OCI-M2 (cell line): ENCODE data around the gene ME3.
"Not testable (repeated sequence)": the region's sequence is repeated elsewhere in the genome, so short reads cannot be mapped to it uniquely, and the experiment has no call there.

ENCODE experiments used
- DNase-seq: peaks from one replicate; lab custom pipeline; 2025; ENCODE audit not compliant: unreplicated experiment; lab: John Stamatoyannopoulos, UW

Gene ME3

DNA sequence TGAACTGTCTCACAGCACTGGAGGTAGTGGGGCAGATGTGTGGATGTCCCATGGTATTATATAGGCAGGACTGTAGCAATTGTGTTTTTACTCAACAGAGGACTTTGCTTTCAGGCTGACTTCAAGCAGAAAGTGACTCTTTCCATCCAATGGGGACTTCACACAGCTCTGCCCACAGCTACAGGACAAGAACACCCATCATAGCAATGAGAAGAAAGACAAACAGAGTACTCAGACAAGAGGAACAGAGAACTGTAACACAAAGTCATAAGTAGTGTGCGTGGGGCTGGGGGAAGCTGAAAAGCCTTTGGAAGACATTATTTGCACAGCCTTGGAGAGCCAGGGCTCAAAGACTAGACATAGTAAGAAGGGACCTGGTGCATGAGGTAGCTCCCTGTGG is 227.4 kb downstream of the ME3 start:
- no peak for DNase-seq

DNA sequence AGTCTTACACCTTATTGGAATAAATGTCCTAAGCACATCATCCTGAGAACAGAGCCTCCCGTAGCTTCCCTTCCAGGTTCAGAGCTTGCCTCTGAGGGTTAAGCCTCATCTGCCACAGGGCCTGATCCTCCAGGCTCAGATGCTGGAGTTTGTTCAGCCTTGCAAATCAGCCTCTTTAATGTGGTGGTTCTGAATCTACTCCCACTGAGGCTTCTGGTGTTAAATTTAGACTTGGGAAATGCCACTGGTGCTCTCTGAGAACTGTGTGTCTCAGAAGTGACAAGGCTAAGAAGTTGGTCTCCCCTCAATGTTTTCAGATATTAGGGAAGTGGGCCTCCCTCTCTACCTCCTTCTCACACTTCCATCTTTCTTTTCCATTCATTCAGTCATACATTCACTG is 229.0 kb downstream of the ME3 start:
- no peak for DNase-seq

DNA sequence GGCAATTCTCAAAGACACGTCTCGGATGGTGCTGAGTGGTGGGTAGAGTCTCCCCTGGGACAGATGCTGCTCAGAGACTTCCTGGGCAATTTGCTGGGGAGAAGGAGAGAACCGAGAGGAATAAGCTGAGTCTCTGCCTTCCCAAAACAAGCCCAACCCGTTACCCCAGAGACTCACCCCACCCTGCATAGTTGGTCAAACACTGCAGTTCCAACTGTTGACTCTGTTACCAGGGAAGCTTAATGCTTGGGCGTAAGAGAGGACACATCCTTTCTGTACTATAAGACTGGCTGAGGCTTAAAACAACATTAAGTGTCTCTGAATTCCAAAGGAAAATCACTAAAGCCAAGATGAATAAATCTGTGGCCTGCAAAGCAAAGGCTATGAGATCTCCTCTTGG is 229.6 kb downstream of the ME3 start:
- DNase-seq: no peak

DNA sequence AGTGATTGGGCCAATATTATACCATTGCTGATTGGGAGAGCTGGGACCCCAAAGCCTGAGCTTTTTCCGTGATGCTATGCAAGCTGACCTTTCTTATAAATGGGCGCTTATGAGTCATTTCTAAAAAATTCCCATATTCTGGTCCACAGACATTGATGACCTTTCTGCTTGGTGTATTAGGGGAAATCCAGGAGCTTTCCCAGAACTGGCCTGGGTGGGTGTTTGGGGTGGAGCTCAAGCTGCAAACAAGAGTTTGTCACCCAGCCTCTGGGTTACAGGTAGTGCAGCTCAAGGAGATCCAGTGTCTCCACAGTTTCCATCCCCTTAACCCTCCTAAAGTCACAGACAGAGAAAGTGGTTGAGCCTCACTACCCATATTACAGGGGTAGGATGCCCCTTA is 230.0 kb downstream of the ME3 start:
- DNase-seq: no peak

DNA sequence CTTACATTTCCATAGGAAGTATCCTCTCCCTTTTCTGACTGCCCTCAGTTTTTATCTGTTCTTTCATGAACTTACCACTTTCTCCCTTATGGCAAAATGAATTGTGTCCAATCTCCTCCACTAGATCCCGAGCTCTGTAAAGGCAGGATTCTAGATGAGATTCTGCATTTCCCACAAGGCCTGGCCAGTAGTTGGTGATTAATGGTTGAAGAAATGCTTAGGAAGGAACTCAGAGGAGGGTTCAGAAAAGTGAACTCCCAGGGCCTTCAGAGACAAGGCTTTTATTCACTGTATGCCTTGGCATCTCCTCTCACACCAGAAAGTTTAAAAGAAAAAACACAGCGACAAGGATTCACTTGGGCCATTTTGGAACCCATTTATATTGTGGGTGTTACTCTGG is 231.6 kb downstream of the ME3 start:
- DNase-seq: no peak

DNA sequence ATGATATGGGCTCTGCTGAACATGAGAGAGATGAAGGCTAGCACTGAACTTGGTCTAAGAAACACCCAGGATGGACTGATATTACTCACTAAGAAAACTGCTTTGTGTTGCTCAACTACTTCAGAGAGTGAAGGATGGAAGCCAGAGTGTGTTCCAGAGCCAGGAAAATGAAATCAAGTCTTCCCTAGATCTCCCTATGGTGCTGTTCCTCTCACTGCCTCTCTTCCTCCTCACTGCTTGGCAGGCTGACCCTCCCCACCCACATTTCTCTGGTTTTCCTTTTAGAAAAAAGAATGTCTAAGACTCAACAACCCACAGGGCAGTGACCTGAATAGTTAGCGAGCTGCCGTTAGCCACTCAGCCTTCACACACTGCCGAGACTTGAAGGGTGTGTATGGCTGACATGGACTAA is 232.1 kb downstream of the ME3 start:
- DNase-seq: no peak

DNA sequence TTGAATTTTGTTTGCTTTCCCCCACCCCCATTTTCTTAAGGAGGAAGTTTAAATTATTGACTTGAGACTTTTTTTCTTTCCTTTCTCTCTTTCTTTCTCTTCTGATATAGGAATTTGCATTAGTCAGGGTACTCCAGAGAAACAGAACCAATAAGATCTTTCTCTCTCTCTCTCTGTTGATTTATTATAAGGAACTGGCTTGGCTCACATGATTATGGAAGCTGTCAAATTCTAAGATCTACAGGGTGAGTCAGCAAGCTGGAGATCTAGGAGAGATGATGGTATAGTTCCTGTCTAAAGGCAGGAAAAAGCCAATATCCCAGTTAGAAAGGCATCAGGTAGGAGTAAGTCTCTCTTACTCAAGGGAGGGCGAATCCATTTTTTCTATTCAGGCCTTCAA is 233.7 kb downstream of the ME3 start:
- no peak for DNase-seq

DNA sequence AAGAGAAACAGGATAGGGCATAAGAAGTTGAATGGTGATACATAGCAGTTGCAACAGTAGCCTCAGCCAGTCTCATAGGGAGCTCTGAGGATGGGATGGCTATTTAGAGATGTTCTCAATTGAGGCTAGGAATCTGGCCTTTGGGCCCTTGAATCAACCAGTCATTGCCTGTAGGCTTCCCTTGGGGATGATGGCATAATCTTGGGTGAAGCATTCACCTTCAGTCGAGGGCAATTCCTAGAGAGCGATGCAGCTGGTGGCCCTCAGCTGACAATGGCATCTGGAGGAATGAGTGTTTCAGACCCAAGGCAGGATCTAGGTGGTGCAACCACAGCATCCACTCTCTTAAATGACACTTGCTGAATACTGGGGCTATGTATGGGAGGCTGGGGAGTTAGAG is 236.7 kb downstream of the ME3 start:
- DNase-seq: no peak

DNA sequence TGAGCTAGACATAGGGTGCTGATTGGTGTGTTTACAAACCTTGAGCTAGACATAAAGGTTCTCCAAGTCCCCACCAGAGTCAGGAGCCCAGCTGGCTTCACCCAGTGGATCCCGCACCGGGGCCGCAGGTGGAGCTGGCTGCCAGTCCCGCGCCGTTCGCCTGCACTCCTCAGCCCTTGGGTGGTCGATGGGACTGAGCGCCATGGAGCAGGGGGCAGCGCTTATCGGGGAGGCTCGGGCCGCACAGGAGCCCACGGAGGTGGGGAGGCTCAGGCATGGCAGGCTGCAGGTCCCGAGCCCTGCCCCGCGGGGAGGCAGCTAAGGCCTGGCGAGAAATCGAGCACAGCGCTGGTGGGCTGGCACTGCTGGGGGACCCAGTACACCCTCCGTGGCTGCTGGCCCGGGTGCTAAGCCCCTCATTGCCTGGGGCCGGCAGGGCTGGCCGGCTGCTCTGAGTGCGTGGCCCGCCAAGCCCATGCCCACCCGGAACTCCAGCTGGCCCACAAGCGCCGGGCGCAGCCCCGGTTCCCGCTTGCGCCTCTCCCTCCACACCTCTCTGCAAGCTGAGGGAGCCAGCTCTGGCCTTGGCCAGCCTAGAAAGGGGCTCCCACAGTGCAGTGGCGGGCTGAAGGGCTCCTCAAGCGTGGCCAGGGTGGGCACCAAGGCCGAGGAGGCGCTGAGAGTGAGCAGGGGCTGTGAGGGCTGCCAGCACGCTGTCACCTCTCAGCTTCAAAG is 238.9 kb downstream of the ME3 start:
- not testable (repeated sequence) for DNase-seq

DNA sequence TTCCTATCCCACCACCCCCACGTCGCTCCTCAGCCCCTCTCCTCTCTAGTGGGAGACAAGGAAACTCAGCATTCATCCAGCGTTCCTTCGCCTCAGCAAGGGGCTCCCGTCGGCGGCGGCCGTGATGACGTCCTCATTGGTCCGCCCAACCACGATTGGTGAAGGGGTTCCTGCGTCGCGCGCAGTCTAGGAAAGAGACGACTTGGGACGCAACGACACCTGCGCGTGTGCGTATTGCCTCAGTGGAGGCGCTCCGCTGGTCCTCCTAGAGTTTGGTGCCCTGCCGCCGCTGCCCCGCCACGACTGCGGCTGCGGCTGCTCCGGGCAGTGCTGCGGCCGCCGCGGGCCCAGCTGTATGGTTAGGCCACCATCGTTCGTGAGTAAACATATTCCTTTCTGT is 241.2 kb downstream of the ME3 start:
- no peak for DNase-seq

DNA sequence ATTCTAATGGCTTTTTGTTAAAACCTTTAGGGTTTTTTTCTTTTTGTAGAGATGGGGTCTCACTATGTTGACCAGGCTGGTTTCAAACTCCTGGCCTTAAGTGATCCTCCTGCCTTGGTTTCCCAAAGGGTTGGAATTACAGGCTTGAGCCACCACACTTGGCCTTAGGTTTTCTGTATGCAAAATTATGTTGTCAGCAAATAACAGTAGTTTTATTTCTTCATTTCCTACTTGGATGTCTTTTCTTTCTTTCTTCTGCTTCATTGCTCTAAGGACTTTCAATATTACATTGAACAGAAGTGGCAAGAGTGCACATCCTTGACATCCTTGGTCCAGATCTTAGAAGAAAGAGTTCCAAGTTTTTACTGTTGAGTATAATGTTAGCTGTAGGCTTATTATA is 245.0 kb downstream of the ME3 start:
- no peak for DNase-seq

DNA sequence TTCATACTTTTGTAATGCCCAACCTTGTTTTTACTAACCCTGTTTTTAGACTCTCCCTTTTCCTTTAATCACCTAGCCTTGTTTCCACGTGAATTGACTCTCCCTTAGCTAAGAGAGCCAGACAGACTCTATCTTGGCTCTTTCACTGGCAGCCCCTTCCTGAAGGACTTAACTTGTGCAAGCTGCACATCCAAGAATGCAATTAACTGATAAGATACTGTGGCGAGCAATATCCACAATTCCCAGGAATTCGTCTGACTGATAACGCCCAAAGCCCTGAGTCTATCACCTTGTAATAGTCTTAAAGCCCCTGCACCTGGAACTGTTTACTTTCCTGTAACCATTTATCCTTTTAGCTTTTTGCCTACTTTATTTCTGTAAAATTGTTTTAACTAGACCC is 248.9 kb downstream of the ME3 start:
- DNase-seq: not testable (repeated sequence)

DNA sequence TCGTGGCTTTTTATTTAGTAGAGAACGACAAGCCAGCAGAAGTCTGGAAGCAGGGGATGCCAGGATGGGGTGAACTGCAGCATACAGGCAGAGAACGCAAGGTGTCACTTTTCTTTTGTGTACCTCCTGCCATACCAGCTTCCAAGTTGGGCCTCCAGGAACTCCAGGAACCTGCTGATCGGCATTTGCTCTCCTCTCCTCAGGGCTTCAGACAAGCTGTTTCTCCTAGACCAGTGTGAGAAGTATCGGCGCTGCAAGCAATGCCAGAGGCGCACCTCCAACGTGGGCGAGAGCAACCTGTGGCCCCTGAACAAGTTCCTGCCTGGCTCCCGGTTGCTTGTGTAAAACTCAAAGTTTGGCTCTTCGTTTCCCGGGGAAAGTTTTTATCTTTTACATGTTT is 250.0 kb downstream of the ME3 start:
- no peak for DNase-seq

DNA sequence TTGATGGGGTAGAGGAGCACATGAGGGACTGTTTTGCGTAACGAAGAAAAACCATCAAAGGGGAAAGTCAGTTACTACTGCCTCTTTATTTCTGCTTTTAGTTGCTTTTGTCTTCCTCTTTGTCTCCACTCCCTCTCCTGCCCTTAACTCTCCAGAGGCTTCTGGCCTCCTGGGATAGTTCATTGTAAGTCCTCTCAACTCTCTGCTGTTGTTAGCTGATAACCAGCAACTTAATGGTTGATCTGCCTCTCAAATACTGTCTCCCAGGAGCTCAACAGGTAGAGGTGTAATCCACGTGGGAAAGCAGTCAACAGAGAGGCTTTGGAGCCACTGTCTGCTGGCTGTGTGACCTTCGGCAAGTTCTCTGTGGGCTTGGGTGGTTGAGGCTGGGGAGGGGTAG is 250.5 kb downstream of the ME3 start:
- no peak for DNase-seq

DNA sequence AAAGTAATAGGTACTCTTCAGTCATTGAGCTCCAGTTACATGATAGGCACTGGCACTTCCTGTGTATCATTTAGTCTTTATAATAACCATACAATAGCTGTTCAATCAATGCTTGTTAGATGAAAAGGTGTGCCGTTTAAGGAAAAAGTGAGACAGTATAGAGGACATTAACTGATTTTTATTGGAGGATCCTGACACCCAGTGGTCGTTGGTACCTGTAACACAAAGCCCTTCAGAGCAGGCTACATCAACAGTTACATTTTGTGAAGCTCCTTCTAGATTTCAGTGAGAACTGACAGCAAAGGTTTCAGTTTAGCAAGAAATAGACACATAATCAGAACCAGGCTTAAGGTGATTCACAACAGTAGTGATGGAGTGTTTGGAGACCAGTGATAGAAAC is 253.5 kb downstream of the ME3 start:
- no peak for DNase-seq

DNA sequence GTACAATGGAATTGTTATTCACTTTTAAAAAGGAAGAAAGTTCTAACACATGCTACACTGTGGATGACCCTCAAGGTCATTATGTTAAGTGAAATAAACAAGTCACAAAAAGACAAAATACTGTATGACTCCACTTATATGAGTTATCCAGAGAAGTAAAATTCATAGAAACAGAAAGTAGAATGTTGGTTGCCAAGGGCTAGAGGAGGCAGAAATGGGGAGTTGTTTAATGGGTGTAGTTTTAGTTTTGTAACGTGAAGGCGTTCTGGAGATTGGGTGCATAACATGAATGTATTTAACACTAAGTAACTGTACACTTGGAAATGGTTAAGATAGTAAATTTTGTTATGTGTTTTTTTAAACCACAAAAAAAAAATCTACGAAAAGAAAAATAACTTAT is 253.9 kb downstream of the ME3 start:
- DNase-seq: no peak

DNA sequence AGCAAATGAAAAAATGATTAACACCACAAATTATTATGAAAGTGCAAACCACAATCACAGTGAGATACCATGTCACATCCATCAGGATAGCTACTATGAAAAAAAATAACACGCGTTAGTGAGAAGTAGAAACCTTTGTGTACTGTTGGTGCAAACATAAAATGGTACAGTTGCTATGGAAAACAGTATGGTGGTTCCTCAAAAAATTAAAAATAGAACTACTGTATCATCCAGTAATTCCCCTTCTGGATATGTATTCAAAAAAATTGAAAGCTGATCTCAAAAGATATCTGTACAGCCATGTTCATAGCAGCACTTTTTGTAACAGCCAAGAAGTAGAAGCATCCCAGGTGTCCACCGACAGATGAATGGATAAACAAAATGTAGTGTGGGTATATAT is 254.3 kb downstream of the ME3 start:
- DNase-seq: no peak

DNA sequence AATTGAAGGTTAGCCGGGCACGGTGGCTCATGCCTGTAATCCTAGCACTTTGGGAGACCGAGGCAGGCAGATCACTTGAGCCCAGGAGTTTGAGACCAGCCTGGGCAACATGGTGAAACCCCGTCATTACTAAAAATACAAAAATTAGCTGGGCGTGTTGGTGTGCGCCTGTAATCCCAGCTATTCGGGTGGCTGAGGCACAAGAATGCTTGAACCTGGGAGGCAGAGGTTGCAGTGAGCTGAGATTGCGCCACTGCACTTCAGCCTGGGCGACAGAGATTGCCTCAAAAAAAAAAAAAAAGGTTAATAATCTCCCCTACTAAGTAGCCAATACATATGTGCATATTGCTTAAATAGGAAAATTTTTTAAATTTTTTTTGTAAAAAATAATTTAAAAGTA is 255.5 kb downstream of the ME3 start:
- not testable (repeated sequence) for DNase-seq

DNA sequence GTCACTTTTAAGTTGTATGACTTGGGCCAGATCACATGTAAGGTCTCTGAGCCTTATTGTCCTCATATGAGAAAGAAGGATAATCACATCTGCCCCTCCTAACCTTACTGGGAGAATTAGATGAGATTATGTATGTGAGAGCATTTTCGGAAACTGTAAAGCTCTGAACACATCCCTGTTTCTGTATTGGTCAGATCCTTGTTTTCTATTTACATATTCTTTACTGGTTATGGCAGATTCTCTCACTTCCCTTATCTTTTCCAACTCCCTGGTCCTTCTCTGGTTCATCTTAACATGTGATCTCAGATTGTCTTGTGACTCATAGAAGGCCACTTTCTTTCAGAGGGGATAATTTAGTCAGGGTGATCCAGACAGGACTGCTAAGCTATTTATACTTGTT is 255.9 kb downstream of the ME3 start:
- DNase-seq: peak; percentile 59

DNA sequence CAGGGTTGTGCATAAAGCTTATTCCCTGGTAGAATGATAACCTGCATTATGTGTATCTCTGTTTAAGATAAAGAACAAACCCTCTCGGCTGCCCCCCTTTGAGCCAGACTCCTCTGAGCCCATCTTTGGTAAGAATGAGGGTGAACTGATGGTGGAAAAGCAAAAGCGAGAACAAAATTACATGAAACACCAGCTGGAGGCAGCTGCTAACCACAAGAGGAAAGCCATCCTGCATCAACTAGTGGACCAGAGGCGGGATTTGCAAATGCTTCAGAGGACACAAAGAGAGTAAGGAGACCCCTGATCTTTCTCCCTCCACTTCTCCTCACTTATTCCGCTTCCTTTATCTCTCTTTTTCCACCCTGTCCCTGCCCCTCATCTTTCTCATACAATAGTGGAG is 257.4 kb downstream of the ME3 start:
- no peak for DNase-seq

DNA sequence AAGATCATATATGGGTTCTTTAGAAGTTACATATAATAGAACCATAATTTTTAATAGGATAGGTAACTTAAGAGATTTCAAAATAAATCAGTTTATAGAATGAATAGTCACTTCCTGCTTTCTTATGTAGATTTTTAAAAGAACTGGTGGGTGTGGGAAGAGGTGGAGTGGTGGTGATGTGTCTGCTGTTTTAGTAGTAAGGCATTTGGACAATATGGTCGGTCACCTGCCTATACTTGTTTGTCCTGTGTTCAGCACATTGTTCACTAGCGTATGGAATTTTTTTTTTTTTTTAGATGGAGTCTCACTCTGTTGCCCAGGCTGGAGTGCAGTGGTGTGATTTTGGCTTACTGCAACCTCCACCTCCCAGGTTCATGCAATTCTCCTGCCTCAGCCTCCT is 258.4 kb downstream of the ME3 start:
- no peak for DNase-seq

DNA sequence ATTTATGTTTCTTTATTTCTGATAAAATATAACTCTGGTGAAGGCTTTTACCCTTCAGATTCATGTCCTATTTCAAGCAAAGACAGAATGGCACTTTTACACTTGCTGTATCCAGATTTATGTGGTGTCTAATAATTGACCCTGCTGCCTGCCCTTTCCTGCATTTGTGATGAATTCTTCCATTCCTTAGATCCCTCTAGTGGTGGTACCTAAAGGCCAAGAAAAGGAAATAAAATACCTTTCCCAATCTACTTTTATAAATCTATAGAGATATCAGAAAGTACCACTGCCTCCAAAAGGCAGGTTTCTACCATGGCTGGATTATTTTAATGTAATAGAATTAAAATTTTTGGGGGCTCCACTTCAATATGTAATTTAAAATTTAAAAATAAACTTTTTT is 263.6 kb downstream of the ME3 start:
- DNase-seq: no peak

DNA sequence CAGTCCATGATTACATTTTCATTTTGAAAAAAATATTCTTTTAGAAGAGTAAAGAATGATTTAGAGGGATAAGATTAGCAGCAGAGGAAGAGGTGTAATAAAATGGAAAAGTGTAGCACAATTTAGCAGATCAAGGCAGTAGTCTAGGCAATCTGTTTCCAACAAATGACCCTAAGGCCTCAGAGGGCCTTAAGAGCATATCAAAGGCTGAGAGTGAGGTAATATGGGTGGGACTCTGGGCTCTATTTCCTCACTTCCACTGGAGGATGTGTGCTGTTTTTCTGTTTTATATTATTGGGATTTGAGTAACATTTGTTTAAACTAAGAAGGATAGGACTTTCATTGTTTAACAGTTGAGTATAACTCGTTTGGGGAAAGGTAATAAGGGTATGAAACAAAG is 269.0 kb downstream of the ME3 start:
- no peak for DNase-seq

DNA sequence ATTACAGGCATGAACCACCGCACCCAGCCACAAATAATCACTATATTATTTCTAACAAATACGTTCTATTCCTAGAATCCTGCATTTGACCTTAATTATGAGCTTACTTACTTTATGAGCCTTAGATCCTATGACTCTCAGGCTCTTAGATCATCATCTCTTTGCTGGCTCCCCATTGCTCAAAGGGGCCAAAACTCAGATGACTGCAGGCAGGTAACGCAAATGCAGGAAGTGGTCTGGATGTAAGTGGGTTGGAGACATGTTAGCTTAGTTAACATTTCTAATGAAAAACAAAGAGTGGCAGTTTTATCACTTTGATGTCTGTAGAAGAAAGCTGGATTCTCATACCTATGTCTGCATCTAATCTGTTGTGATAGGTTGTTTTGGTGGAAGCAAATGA is 274.3 kb downstream of the ME3 start:
- DNase-seq: no peak
